Activated T-helper 9 cell treated with anti-CD3 and anti-CD28 coated beads, Interleukin-2, amount 50 U/mL, for 16 hours (primary cell): ENCODE data around the gene NTN1.

Experiments used
- DNase-seq: peaks from one replicate; pipeline ENCODE4 v3.0.0-alpha.2; 2020; ENCODE audit warnings: low read depth

NTN1 gene

GRCh38 chr17:9037736-9038135, 16.4 kb downstream of the NTN1 start:
- no peak for DNase-seq

- no peak for DNase-seq
Measured at GRCh38 chr17:9038380-9038779, 17.1 kb downstream of the NTN1 start.

- no peak for DNase-seq
Measured at GRCh38 chr17:9044772-9045463, 23.6 kb downstream of the NTN1 start.

- DNase-seq, result no peak
Measured at GRCh38 chr17:9050801-9051401, 29.6 kb downstream of the NTN1 start.

GRCh38 chr17:9051561-9051960, 30.3 kb downstream of the NTN1 start:
- DNase-seq, result no peak

- no peak for DNase-seq
Measured at GRCh38 chr17:9052921-9053320, 31.6 kb downstream of the NTN1 start.

GRCh38 chr17:9053406-9053805, 32.1 kb downstream of the NTN1 start:
- DNase-seq, result no peak

GRCh38 chr17:9054126-9054975, 33.0 kb downstream of the NTN1 start:
- no peak for DNase-seq

GRCh38 chr17:9055281-9055680, 34.0 kb downstream of the NTN1 start:
- no peak for DNase-seq

- DNase-seq, result no peak
Measured at GRCh38 chr17:9056566-9056965, 35.3 kb downstream of the NTN1 start.

- no peak for DNase-seq
Measured at GRCh38 chr17:9057310-9057709, 36.0 kb downstream of the NTN1 start.

- no peak for DNase-seq
Measured at GRCh38 chr17:9062399-9062902, 41.1 kb downstream of the NTN1 start.

GRCh38 chr17:9064311-9064834, 43.1 kb downstream of the NTN1 start:
- no peak for DNase-seq

GRCh38 chr17:9071016-9071415, 49.7 kb downstream of the NTN1 start:
- no peak for DNase-seq

- DNase-seq, result no peak
Measured at GRCh38 chr17:9071811-9072498, 50.6 kb downstream of the NTN1 start.

GRCh38 chr17:9072696-9073339, 51.5 kb downstream of the NTN1 start:
- DNase-seq, result no peak

- DNase-seq, result no peak
Measured at GRCh38 chr17:9074131-9074530, 52.8 kb downstream of the NTN1 start.

GRCh38 chr17:9079461-9080103, 58.3 kb downstream of the NTN1 start:
- DNase-seq, result no peak

- DNase-seq, result no peak
Measured at GRCh38 chr17:9080296-9080914, 59.1 kb downstream of the NTN1 start.

GRCh38 chr17:9080983-9081382, 59.7 kb downstream of the NTN1 start:
- no peak for DNase-seq

GRCh38 chr17:9086577-9086976, 65.3 kb downstream of the NTN1 start:
- DNase-seq, result no peak
